ENCODE results near the gene ATP5ME. TPM values are rescaled to one million over a fixed set of nuclear protein-coding genes. Genes with fewer than 3 reads are reported as not detected.

Gene ATP5ME
- polyA plus RNA-seq, 1 of the 3 experiments (the other 2 are of a cell fraction) = 1,185 TPM

GRCh38 chr4:626201-627091, 47.6 kb downstream of the ATP5ME start:
- no peak for DNase-seq
- Histone ChIP-seq H3K27me3 (ENCODE audit: insufficient read depth) (no peaks in the 10 kb centered on the region), H3K79me2 (ENCODE audit: insufficient read depth) (no peaks in the 10 kb centered on the region), H3K36me3 (replicated peaks in 1 of 2; ENCODE audit: control insufficient read depth in 1 of 2, insufficient read depth in 2 of 2, low read length in 1 of 2) (no peaks in the 10 kb centered on the region), H3K4me3 (ENCODE audit: low read depth in 2 of 2, low read length in 1 of 2) (no peak overlapping the region), H4K20me1 (ENCODE audit: insufficient read depth) (no peaks in the 10 kb centered on the region), H3K4me2 (no peak overlapping the region), H3K9me2 (no peaks in the 10 kb centered on the region), H3F3A (replicated peaks; ENCODE audit: insufficient read depth) (peaks cover 3% of the 10 kb centered on the region), H3K9me3 (no peaks in the 10 kb centered on the region), H3K9ac (no peak overlapping the region), H2AFZ (ENCODE audit: low read depth) (no peak overlapping the region), H3K27ac (ENCODE audit: low read depth in 2 of 2, low read length in 1 of 2) (no peak overlapping the region), H3K4me1 (ENCODE audit: control insufficient read depth in 1 of 2, insufficient read depth in 2 of 2, low read depth in 1 of 2, low read length in 1 of 2) (no peaks in the 10 kb centered on the region)
- no peak for TF ChIP-seq EZH2phosphoT487 (IDR thresholded peaks at IDR 0.05; ENCODE audit: borderline replicate concordance, low read depth)
- TF ChIP-seq SMC3 (IDR thresholded peaks at IDR 0.05; ENCODE audit: low read depth, low read length) = no peak
- TF ChIP-seq YY1 (IDR thresholded peaks at IDR 0.05; ENCODE audit: low read depth) = no peak
- no peak for TF ChIP-seq REST (IDR thresholded peaks at IDR 0.05; ENCODE audit: low read depth, low read length)
- TF ChIP-seq MAX (IDR thresholded peaks at IDR 0.05; ENCODE audit: low read depth) = no peak
- TF ChIP-seq, protein P1, sequence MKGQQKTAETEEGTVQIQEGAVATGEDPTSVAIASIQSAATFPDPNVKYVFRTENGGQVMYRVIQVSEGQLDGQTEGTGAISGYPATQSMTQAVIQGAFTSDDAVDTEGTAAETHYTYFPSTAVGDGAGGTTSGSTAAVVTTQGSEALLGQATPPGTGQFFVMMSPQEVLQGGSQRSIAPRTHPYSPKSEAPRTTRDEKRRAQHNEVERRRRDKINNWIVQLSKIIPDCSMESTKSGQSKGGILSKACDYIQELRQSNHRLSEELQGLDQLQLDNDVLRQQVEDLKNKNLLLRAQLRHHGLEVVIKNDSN (IDR thresholded peaks at IDR 0.05; ENCODE audit: borderline replicate concordance, low read depth) = no peak
- TF ChIP-seq FOSL2 (IDR thresholded peaks at IDR 0.05; ENCODE audit: borderline replicate concordance, low read depth) = no peak
- no peak for TF ChIP-seq IRF3 (IDR thresholded peaks at IDR 0.05; ENCODE audit: low read depth, low read length)
- no peak for TF ChIP-seq MEF2A (IDR thresholded peaks at IDR 0.05; ENCODE audit: borderline replicate concordance, low read depth)
- ChIA-PET CTCF (no interaction called here), POLR2A (no interaction called here)
- WGBS (ENCODE audit: low lambda C conversion rate) = 52% methylated on average over 18 of the region's 20 CpGs

Measured in SK-N-SH (cell line).